AML-193 (cell line): Measurements from ENCODE around the gene MPST.

Source experiments
- DNase-seq, 2 experiments: peaks; one replicate each; lab custom pipeline; 2025; lab: John Stamatoyannopoulos, UW

MPST gene

GRCh38 chr22:37000676-37001534 lies 18.6 kb upstream of the MPST start:
- DNase-seq: no peak

GRCh38 chr22:37001826-37002225 lies 17.7 kb upstream of the MPST start:
- no peak for DNase-seq

- DNase-seq: no peak
These were observed 16.9 kb upstream of the MPST start for GRCh38 chr22:37002633-37003032.

DNA sequence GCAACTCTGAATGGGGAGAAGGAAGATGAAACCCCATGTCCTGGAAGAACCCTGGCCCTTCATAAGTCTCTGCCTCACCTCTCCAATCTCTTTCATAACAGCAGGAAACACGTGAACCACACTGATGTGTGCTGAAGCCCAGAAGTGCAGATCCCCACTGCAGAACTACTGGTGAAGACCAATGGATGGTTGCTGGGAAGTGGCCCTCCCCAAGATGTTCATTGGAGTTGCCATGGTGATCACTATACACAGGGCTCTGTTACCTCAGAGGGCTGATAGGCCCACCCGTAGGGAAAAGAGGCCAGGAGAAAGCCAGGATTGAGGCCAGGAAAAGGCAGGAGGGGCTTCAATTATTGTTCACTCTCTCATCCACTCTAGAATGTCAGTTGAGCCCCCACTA lies 11.9 kb upstream of the MPST start:
- DNase-seq: no peak

DNA sequence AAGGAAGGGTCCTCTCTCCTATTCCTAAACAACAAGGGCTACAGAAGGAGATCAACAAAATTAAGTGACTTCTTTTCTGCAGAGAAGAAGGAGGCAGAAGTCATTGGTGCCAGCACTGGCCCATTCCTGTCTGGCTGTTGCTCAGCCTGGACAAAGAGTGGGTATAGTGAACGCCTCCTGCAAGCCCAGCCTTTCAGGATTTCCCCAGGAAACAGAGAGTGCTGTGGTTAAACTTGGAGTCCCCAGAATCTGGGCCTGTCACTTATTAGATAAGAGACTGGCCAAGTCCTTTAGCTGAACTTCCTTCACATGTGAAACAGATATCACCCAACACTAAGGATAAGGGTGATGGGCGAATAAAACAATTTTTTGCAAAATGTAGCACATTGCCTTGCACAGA lies 11.2 kb upstream of the MPST start:
- DNase-seq: no peak

DNA sequence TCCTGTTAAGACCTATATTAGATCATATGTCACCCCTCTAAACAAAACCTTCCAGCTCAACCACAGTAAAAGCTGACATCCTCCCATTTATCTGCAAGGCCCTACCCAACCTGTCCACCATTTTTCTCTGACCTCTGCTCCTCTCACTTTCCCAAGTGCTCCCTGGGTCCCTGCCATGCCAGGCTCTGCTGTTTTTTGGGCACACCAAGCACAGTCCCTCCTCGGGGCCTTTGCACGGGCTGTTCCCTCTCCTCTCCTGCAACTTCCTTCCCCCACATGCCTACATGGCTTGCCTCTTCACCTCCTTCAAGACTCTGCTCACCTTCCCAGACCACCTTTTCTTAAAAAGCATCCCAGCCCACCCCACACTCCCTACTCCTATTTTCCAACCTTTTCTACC lies 10.1 kb upstream of the MPST start:
- DNase-seq: no peak

- no peak for DNase-seq
These were observed 9.4 kb upstream of the MPST start for GRCh38 chr22:37010174-37010573.

GRCh38 chr22:37010976-37011375 lies 8.6 kb upstream of the MPST start:
- DNase-seq: no peak

DNA sequence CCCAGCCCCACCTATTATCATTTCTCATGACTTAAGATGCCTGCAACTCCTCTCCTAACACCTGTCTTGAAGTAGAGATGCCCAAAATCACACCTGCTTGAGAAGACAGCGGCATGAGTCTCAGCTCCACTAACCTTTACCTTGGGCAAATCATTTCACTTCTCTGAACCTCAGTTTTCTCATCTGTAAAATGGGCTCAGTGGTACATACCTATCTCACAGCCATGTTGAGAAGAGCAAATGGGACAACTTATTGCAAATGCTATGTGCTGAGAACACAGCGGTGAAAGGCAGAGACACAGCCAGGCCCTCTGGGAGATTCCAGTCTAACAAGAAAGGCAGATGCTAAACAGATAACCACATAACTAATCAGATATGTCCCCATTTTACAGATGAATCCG lies 8.1 kb upstream of the MPST start:
- no peak for DNase-seq

DNA sequence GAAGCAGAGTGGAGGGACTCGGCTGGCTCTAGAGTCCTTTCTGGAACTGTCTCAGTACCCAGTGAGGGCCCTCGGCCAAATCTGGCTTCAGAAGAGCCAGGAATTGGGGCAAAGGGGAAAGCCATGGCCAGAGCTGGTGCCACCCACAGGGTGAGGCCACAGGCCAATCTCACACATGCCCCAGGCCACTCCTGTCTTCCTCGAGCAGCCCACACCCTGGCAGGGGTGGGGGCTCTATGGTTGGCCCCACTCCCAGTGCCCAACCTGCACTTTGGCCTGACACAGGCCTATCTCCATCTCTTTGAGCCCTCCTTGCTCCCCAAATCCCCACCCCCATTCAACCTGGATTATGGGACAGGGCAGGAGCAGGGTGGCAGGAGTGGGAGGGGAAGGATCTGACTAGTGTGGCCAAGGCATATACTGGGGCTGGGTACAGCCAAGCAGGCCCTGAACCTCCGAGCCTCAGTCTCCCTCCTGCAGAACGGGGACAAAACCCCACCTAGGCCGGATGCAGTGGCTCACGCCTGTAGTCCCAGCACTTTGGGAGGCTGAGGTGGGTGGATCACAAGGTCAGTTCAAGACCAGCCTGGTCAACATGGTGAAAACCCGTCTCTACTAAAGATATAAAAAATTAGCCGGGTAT lies 7.2 kb upstream of the MPST start:
- DNase-seq: no peak

GRCh38 chr22:37012956-37013355 lies 6.6 kb upstream of the MPST start:
- no peak for DNase-seq

DNA sequence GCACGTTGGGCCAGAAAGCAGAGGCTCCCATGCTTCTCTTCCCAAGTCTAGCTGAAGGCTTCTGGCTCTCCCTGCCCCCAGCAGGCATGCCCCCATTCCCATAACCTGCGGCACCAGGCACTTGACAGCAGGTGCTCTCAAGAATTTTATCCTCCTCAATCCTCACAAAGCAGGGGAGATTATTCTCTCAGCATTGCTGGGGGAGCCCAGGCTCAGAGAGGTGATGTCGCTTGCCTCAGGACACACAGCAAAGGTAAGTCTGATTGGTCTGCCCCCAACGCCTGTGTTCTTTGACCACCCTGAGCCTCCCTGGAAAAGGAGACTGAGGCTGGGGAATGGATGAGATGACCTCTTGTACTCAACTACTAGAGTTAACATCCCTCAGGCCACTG lies 5.1 kb upstream of the MPST start:
- DNase-seq: no peak

GRCh38 chr22:37014835-37015586 lies 4.5 kb upstream of the MPST start:
- DNase-seq: no peak

GRCh38 chr22:37015587-37015878 lies 4.0 kb upstream of the MPST start:
- DNase-seq: no peak

GRCh38 chr22:37016134-37016910 lies 3.2 kb upstream of the MPST start:
- no peak for DNase-seq

GRCh38 chr22:37017356-37017755 lies 2.2 kb upstream of the MPST start:
- no peak for DNase-seq

GRCh38 chr22:37018086-37018814 lies 1.3 kb upstream of the MPST start:
- no peak for DNase-seq

DNA sequence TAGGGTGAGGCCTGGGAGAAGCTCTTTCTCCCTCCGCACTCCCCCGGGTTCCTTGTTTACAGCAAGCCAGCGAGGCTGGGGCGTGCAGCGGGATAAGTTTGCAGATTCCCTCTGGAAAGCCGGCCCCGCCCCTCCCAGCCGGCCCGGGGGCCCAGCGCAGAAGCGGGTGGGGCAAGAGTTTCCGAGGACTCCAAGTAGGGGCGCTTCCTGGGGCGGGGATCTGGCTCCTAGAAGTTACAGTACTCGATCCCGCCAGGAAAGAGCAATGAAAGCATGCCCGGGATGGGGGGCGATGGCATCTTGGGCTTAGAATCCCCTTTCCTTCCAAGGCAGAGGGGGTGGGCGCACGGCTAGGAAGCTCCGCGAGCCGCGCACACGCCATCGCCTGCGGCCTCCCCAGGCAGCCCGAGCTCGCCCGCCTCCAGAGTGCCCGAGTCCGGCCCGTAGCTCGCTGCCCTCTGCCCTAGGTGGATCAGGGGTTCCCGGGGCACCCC lies 680 bp upstream of the MPST start:
- DNase-seq: peak in 1 of 2 experiments; percentile 27

DNA sequence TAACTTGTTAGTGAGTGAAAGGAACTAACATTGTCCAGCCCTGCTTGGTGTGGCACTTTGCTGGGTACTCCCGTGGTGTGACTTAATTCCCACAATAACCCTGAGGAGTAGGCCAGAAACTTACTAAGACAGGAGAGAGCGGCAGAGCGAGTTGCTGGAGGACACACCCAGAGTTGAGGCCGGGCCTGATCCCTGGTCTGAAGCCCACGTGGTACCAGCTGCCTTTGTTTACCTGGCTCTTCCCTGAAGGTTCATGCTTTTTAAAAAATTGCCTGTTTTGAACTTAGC lies 594 bp downstream of the MPST start:
- peak; percentile 41 to 49 for DNase-seq

DNA sequence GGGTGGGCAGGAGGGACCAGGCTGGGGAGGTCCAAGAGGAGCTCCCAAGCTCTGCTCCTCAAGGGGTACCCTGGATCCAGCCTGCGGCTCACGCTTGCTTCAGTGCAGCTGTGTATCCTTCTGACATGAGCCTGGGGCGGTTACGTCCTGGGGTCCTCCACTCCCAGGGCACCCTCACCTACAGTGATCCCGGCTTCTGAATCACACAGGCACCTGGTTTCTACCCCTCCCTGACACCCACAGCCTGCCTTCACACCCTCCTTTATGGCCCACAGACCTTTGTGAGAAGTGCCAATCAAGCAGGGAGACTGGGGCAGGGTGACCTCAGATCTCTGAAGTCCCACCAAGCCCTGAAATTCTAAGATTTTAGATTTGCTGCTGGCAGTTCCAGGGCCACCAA lies 1.5 kb downstream of the MPST start:
- no peak for DNase-seq

GRCh38 chr22:37021710-37022482 lies 2.4 kb downstream of the MPST start:
- peak; percentile 36 to 61 for DNase-seq
